HT1080 (cell line): Measurements from ENCODE around the gene ZNF224. TPM values are rescaled to one million over a fixed set of nuclear protein-coding genes. Genes with fewer than 3 reads are reported as not detected.

Experiments
- DNase-seq: peaks from one replicate; pipeline ENCODE4 v3.0.0-alpha.2; 2015; ENCODE audit warnings: low read depth
- polyA plus RNA-seq, 2 experiments: library from polyadenylated mRNA; depleted of rRNA; stranded (reverse); fragments of >200 nt; gene quantifications; 2 replicates each; pipeline ENCODE4 v1.2.3, GENCODE V29; 2015
- total RNA-seq: library from RNA; depleted of rRNA; stranded (reverse); fragments of >200 nt; shearing (Covaris generic); gene quantifications from 2 replicates; pipeline ENCODE4 v1.2.3, GENCODE V29; 2014; rRNA removed

ZNF224 gene
- total RNA-seq = 8.3 and 13.5 TPM in 2 replicates
- 5.4 and 6.5 TPM in 2 replicates for polyA plus RNA-seq (2015; cell fraction: cytosol; rRNA removed)
- polyA plus RNA-seq (2015; cell fraction: nucleus; rRNA removed) = 52.0 and 67.6 TPM in 2 replicates

- peak; percentile 92 for DNase-seq
Measured at GRCh38 chr19:44093931-44094765, at the start of gene ZNF224. ZNF224 (plus strand) TSS chr19:44094361; CDS start chr19:44097874, 3,513 bp downstream.

- no peak for DNase-seq
Measured at GRCh38 chr19:44050740-44051649, 43.2 kb upstream of the ZNF224 start.

GRCh38 chr19:44051650-44052402 is 42.3 kb upstream of the ZNF224 start, which contains the start of gene ZNF223:
ZNF223 (plus strand) TSS chr19:44052036; CDS start chr19:44055177, 3,141 bp downstream.
- peak; percentile 93 for DNase-seq

GRCh38 chr19:44055870-44056269 is 38.3 kb upstream of the ZNF224 start:
- no peak for DNase-seq

- no peak for DNase-seq
Measured at GRCh38 chr19:44059229-44059628, 34.9 kb upstream of the ZNF224 start.

- no peak for DNase-seq
Measured at GRCh38 chr19:44061038-44061437, 33.1 kb upstream of the ZNF224 start.

- DNase-seq = no peak
Measured at GRCh38 chr19:44066305-44066704, 27.9 kb upstream of the ZNF224 start.

- no peak for DNase-seq
Measured at GRCh38 chr19:44069415-44069814, 24.7 kb upstream of the ZNF224 start.

- DNase-seq = peak; percentile 95
Measured at GRCh38 chr19:44071824-44072542, 22.2 kb upstream of the ZNF224 start, which contains the start of gene ZNF284. ZNF284 (plus strand) TSS chr19:44072159; CDS start chr19:44076390, 4,231 bp downstream.

- DNase-seq = peak; percentile 8
Measured at GRCh38 chr19:44072543-44073401, 21.4 kb upstream of the ZNF224 start.

GRCh38 chr19:44076325-44076724 is 17.8 kb upstream of the ZNF224 start:
- no peak for DNase-seq

- no peak for DNase-seq
Measured at GRCh38 chr19:44092108-44092507, 2.1 kb upstream of the ZNF224 start.

GRCh38 chr19:44107751-44108150 is 13.6 kb downstream of the ZNF224 start:
- DNase-seq = no peak

GRCh38 chr19:44109458-44109857 is 15.3 kb downstream of the ZNF224 start:
- DNase-seq = no peak

- DNase-seq = peak; percentile 39
Measured at GRCh38 chr19:44111910-44112463, 17.8 kb downstream of the ZNF224 start.

GRCh38 chr19:44112802-44113137 is 18.6 kb downstream of the ZNF224 start:
- DNase-seq = no peak

GRCh38 chr19:44113138-44113783 is 19.1 kb downstream of the ZNF224 start, which contains the start of gene ZNF225:
ZNF225 (plus strand) TSS chr19:44113399; CDS start chr19:44115828, 2,429 bp downstream.
- peak; percentile 99 for DNase-seq

GRCh38 chr19:44113784-44114390 is 19.7 kb downstream of the ZNF224 start:
- DNase-seq = no peak
